GM18951 (cell line): ENCODE data around the gene EMP3.
"Not testable (repeated sequence)": the region's sequence is repeated elsewhere in the genome, so short reads cannot be mapped to it uniquely, and the experiment has no call there.

Experiments
- POLR2A ChIP-seq: IDR thresholded peaks from 4 replicates; pipeline ENCODE4 v1.6.1; 2011; ENCODE audit warnings: mild to moderate bottlenecking; ENCODE audit not compliant: insufficient read length, insufficient read depth; ENCODE audit errors: extremely low read depth
- in situ Hi-C: fragments of 300-500 bp; cut with MboI; formaldehyde crosslinking; loops from one replicate; pipeline ENCODE4 v1.12.0; 2022; ENCODE audit warnings: low sequenced_read_pairs, mixed read lengths, inconsistent platforms; ENCODE audit not compliant: unreplicated experiment

EMP3 gene

DNA sequence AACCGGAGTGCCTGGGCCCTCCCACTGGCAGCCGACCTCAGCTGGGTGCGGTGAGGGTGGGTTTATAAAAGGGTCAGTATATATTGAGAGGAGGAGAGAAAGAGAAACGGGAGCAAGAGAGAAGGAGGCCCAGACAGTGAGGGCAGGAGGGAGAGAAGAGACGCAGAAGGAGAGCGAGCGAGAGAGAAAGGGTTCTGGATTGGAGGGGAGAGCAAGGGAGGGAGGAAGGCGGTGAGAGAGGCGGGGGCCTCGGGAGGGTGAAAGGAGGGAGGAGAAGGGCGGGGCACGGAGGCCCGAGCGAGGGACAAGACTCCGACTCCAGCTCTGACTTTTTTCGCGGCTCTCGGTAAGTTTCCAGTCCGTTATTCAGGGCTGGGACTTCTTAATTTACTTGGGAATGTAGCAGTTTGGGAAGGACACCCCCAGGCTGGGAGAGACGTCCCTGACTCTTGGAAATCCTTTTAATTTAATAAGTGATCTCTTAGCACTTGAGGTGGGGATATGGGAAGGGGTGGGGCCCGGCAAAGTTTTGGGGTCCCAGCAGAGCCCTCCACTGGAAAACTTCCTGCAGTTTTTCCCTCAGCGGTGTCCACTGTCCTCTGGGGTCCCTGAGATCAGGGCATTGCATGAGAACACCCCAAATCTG lies at the start of gene EMP3:
TSS of gene EMP3 (plus strand) at position 288 of the 646 bp plus-strand sequence. CDS start 1,293 bp downstream, outside the sequence.
- in situ Hi-C loops = no loop called here
- peak; percentile 58 for TF ChIP-seq POLR2A

- in situ Hi-C loops = no loop called here
Measured at GRCh38 chr19:48279747-48280146, 45.6 kb upstream of the EMP3 start.

DNA sequence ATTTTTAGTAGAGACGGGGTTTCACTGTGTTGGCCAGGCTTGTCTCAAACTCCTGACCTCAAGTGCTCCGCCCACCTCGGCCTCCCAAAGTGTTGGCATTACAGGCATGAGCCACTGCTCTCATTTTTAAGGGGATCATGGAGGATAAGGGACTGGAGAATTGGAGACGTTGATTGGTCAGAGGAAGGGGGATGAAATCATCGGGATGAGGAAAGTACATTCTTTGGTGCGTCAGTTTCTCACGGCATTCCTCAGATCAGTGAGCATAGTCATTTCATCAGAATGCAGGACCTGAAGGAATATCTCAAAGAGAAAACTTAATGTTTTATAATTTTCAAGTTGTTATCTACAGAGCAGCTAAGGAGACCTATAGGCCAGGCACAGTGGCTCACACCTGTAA lies 41.4 kb upstream of the EMP3 start:
- in situ Hi-C loops = no loop called here
- no peak for TF ChIP-seq POLR2A

More at GRCh38 chr19:48279747-48280146, 45.6 kb upstream of the EMP3 start:
- TF ChIP-seq POLR2A = no peak

- in situ Hi-C loops = no loop called here
- no peak for TF ChIP-seq POLR2A
Measured at GRCh38 chr19:48284896-48285295, 40.5 kb upstream of the EMP3 start.

- in situ Hi-C loops = no loop called here
- no peak for TF ChIP-seq POLR2A
Measured at GRCh38 chr19:48287748-48288147, 37.6 kb upstream of the EMP3 start.

DNA sequence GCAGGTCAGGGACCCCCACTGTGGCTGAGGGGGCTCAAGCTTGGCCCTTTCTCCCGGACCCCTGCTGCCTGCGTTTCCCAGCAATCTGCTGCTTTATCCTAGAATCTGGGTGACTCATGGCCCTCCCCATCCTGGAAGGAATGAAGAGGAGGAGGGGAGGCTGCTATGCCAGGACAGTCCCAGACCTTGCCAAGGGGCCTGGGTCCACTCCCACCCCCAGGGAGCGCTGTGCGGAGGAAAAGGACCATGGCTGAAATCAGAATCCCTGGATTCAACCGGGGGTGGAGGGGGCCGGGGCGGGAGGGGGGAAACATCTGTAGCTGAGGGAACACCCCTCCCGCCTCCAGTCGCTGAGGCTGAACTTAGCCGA lies 35.0 kb upstream of the EMP3 start:
- in situ Hi-C loops = no loop called here
- no peak for TF ChIP-seq POLR2A

DNA sequence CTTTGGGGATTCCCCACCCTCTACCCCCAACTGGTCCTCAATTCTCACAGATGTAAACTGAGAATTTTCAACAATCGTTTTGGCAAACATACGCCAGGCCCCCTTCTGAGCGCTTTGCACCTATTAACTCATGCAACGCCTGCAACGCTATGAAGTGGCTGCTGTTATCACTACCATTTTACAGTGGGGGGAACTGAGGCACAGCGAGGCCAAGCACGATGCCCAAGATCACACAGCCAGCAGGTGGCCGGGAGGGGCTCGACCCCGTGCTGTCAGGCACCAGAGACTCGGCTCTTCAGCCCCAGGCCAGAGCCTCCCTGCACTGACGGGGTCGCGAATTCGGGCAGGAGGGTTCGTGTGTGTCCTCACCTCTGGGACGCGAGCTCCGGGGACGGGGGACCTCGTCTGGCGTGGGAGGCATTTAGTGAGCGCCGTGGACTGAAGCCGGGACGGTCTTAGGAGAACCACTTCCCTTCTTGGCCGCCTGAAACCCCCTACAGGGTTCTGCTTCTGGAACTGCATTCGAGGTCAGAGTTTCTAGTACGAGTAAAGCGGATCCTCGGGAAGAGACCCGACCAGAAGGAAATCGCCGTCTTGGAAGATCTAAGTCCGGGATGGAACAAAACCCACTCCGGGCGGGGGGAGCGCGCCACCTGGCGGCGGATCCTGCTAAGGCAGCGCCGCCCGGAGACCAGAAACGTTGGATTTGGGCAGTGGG lies 34.4 kb upstream of the EMP3 start:
- in situ Hi-C loops = no loop called here
- no peak for TF ChIP-seq POLR2A

DNA sequence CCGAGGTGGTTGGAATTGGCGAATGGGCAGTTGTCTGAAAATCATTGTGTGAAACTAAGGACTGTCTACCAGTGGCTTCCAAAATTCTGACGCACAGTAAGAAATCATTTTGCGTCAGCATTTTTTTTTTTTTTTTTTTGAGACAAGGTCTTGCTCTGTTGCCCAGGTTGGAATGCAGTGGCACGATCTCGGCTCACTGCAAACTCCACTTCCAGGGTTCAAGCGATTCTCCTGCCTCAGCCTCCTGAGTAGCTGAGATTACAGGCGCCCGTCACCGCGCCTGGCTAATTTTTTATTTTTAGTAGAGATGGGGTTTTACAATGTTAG lies 33.9 kb upstream of the EMP3 start:
- in situ Hi-C loops = not testable (repeated sequence)

- TF ChIP-seq POLR2A = no peak
- in situ Hi-C loops = no loop called here
Measured at GRCh38 chr19:48292798-48293197, 32.6 kb upstream of the EMP3 start.

GRCh38 chr19:48295458-48295857 lies 29.9 kb upstream of the EMP3 start:
- no peak for TF ChIP-seq POLR2A
- in situ Hi-C loops = no loop called here

DNA sequence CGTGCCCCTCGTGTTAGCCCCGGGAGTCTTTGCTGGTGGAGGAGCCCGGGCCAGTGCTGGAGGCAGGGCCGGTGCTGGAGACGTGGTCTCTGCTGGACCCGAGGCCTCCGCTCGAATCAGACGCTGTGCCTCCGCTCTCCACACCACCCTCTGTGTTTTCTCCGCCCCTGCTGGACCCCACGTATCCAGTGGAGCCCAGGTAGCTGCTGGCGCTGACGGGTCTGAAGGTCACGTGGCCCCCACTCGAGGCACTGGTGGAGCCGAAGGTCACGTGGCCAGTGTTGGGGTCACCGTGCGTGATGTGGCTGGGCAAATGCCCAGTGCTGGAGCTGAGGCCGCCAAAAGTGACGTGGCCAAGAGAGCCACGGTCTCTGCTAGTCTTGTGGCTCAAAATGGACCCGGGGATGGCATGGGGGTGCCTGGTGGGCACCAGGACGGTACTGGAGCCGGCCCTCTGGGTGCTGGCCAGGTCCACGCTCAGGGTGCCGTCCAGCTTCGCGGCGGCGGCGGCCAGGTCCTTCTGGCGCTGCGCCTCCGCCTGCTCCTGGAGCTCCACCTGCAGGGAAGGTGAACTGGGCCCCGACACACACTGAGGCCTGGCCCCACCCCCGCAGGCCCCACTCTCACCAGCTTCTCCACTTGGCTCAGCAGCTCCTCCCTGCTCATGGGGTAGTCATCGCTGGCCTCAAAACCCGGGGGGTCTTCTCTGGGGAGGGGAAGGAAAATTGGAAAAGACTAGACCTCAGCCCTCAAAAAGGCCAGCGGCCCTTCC lies 28.2 kb upstream of the EMP3 start:
- in situ Hi-C loops = no loop called here

GRCh38 chr19:48297975-48298374 lies 27.4 kb upstream of the EMP3 start:
- in situ Hi-C loops = no loop called here
- TF ChIP-seq POLR2A = no peak

More for the DNA sequence above, 28.2 kb upstream of the EMP3 start:
- no peak for TF ChIP-seq POLR2A

DNA sequence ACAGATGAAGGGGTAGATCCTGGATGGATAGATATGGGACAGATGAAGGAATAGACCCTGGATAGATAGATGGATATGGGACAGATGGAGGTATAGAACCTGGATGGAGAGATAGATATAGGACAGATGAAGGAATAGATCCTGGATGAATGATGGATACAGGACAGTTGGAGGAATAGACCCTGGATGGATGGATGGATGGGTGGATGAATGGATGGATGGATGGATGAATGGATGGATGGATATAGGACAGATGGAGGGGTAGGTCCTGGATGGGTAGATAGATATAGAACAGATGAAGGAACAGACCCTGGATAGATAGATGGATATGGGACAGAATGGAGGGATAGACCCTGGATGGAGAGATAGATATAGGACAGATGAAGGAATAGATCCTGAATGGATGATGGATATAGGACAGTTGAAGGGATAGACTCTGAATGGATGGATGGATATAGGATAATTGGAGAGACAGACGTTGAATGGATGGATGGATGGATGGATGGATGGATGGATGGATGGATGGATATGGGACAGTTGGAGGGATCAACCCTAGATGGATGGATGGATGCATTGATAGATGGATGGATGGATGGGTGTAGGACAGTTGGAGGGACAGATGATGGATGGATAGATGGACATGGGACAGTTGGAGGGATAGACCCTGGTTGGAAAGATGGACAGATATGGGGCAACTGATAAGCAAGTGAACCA lies 23.3 kb upstream of the EMP3 start:
- TF ChIP-seq POLR2A = no peak
- in situ Hi-C loops = loop anchor here (25.0 kb wide), 1 partner anchor 285 kb away; no protein-coding TSS in a partner anchor
